Natural killer cell (primary cell): Measurements from ENCODE around the gene SLC38A9. TPM values are rescaled to one million over a fixed set of nuclear protein-coding genes. Genes with fewer than 3 reads are reported as not detected.

Experiments
- ATAC-seq, 3 donors: fragments of 150-1000 bp in 2 of 3; fragments of 200-7000 bp in 1 of 3; cut with Tn5 transposase; 1 replicate in 1 of 3; 2 replicates in 2 of 3; pipeline ENCODE4 v1.10.0; 2021; ENCODE audit warnings: mild to moderate bottlenecking in 2 of 3, moderate library complexity in 2 of 3
- DNase-seq, 2 donors: peaks; one replicate each; pipeline versions ENCODE4 v3.0.0 to v3.0.0-alpha.2; 2013 to 2021; ENCODE audit warnings: mixed read lengths in 1 of 2
- H3K27ac ChIP-seq: one replicate; pipeline ENCODE4 v1.5.1; 2013; ENCODE audit warnings: mild to moderate bottlenecking, low read length
- H3K27me3 ChIP-seq: one replicate; pipeline ENCODE4 v1.6.1; 2013; ENCODE audit warnings: low read length; ENCODE audit not compliant: control insufficient read depth, insufficient read depth
- H3K36me3 ChIP-seq: one replicate; pipeline ENCODE4 v1.6.1; 2013; ENCODE audit warnings: low read length; ENCODE audit not compliant: control insufficient read depth, insufficient read depth
- H3K4me1 ChIP-seq: one replicate; pipeline ENCODE4 v1.6.1; 2013; ENCODE audit warnings: low read length; ENCODE audit not compliant: control insufficient read depth, insufficient read depth
- H3K4me3 ChIP-seq: one replicate; pipeline ENCODE4 v1.5.1; 2013; ENCODE audit warnings: low read length
- H3K9me3 ChIP-seq: one replicate; pipeline ENCODE4 v1.6.1; 2013; ENCODE audit warnings: low read length; ENCODE audit not compliant: control insufficient read depth, insufficient read depth
- H3K27ac Mint-ChIP-seq, 2 donors: one replicate each; pipeline ENCODE4 v1.8.0; 2022; ENCODE audit warnings: mild to moderate bottlenecking in 2 of 2, mixed read lengths in 2 of 2, moderate library complexity in 1 of 2
- H3K27me3 Mint-ChIP-seq, 2 donors: one replicate each; pipeline ENCODE4 v1.8.0; 2022; ENCODE audit warnings: low read depth in 2 of 2, mixed read lengths in 2 of 2
- H3K36me3 Mint-ChIP-seq: one replicate; pipeline ENCODE4 v1.8.0; 2022; ENCODE audit warnings: mixed read lengths
- H3K4me1 Mint-ChIP-seq, 2 donors: one replicate each; pipeline ENCODE4 v1.8.0; 2022; ENCODE audit warnings: mixed read lengths in 2 of 2
- H3K4me3 Mint-ChIP-seq: one replicate; pipeline ENCODE4 v1.8.0; 2022; ENCODE audit warnings: mild to moderate bottlenecking, moderate library complexity, mixed read lengths
- H3K9me3 Mint-ChIP-seq, 2 donors: one replicate each; pipeline ENCODE4 v1.8.0; 2022; ENCODE audit warnings: mixed read lengths in 2 of 2
- CTCF ChIP-seq: fragments of 200-600 bp; IDR thresholded peaks from one replicate; pipeline ENCODE4 v1.8.0; 2022; ENCODE audit warnings: antibody characterized with exemption
- WGBS: methylation state at CpG from one replicate; pipeline ENCODE4 v1.1.7; 2013; ENCODE audit warnings: missing lambda C conversion rate; ENCODE audit not compliant: insufficient coverage; 5-methylcytosine and 5-hydroxymethylcytosine counted together
- intact Hi-C: fragments of 100-400 bp; cut with micrococcal nuclease; formaldehyde crosslinking; loops from one replicate; pipeline ENCODE4 v1.14.2; 2022
- total RNA-seq, 4 donors: library from RNA; stranded (reverse); fragments of 120-200 nt in 1 of 4; gene quantifications; one replicate each; pipeline versions ENCODE4 v1.2.3 to v1.2.4, GENCODE V29; 2013 to 2022

SLC38A9 gene
- total RNA-seq, 3 donors from 2014 or later (not counting 1 experiment from before 2014, with no cell fraction given): 20.6 to 33.9 (median 27.0) TPM

GRCh38 chr5:55624841-55625588 lies 87.1 kb downstream of the SLC38A9 start:
- no peaks in the 10 kb centered on the region for H3K9me3 Mint-ChIP-seq
- no peaks in the 10 kb centered on the region for H3K4me1 ChIP-seq
- TF ChIP-seq CTCF: no peak
- no peaks in the 10 kb centered on the region for H3K27me3 ChIP-seq
- no peaks in the 10 kb centered on the region for H3K4me1 Mint-ChIP-seq
- no peaks in the 10 kb centered on the region for H3K9me3 ChIP-seq
- H3K4me3 Mint-ChIP-seq: no peak overlapping the region
- H3K36me3 Mint-ChIP-seq: no peaks in the 10 kb centered on the region
- intact Hi-C loops: no loop called here
- no peak overlapping the region for H3K27ac ChIP-seq
- no peak for DNase-seq
- no peak overlapping the region for H3K4me3 ChIP-seq
- WGBS: 80% methylated on average over 8 of the region's 8 CpGs
- no peak overlapping the region for H3K27ac Mint-ChIP-seq
- H3K27me3 Mint-ChIP-seq: no peaks in the 10 kb centered on the region
- ATAC-seq: no peak
- H3K36me3 ChIP-seq: no peaks in the 10 kb centered on the region

GRCh38 chr5:55623789-55624188 lies 88.3 kb downstream of the SLC38A9 start:
- DNase-seq (no peak), ATAC-seq (no peak)
- Histone ChIP-seq H3K27ac (no peak overlapping the region), H3K36me3 (no peaks in the 10 kb centered on the region), H3K27me3 (no peaks in the 10 kb centered on the region), H3K4me1 (no peaks in the 10 kb centered on the region), H3K9me3 (no peaks in the 10 kb centered on the region), H3K4me3 (no peak overlapping the region)
- no peak overlapping the region for H3K4me3 Mint-ChIP-seq
- no peak for TF ChIP-seq CTCF
- intact Hi-C loops: no loop called here
- WGBS: 100% methylated on average over 1 of the region's 1 CpG
- no peaks in the 10 kb centered on the region for H3K4me1 Mint-ChIP-seq
- no peak overlapping the region for H3K27ac Mint-ChIP-seq
- H3K9me3 Mint-ChIP-seq: no peaks in the 10 kb centered on the region
- H3K36me3 Mint-ChIP-seq: no peaks in the 10 kb centered on the region
- no peaks in the 10 kb centered on the region for H3K27me3 Mint-ChIP-seq

GRCh38 chr5:55622460-55622859 lies 89.7 kb downstream of the SLC38A9 start:
- Histone ChIP-seq H3K36me3 (no peaks in the 10 kb centered on the region), H3K9me3 (no peaks in the 10 kb centered on the region), H3K4me3 (no peak overlapping the region), H3K27me3 (no peaks in the 10 kb centered on the region), H3K4me1 (no peaks in the 10 kb centered on the region), H3K27ac (no peak overlapping the region)
- intact Hi-C loops: no loop called here
- no peaks in the 10 kb centered on the region for H3K27me3 Mint-ChIP-seq
- H3K4me1 Mint-ChIP-seq: no peaks in the 10 kb centered on the region
- H3K9me3 Mint-ChIP-seq: no peaks in the 10 kb centered on the region
- no peak for TF ChIP-seq CTCF
- no peaks in the 10 kb centered on the region for H3K36me3 Mint-ChIP-seq
- no peak overlapping the region for H3K4me3 Mint-ChIP-seq
- WGBS: 100% methylated on average over 2 of the region's 2 CpGs
- ATAC-seq (no peak), DNase-seq (no peak)
- no peak overlapping the region for H3K27ac Mint-ChIP-seq

GRCh38 chr5:55621229-55621628 lies 90.9 kb downstream of the SLC38A9 start:
- DNase-seq (no peak), ATAC-seq (no peak)
- intact Hi-C loops: no loop called here
- H3K4me3 ChIP-seq: no peak overlapping the region
- Mint-ChIP-seq H3K9me3 (no peaks in the 10 kb centered on the region), H3K4me1 (no peaks in the 10 kb centered on the region), H3K27ac (no peak overlapping the region), H3K27me3 (no peaks in the 10 kb centered on the region), H3K4me3 (no peak overlapping the region), H3K36me3 (no peaks in the 10 kb centered on the region)
- H3K9me3 ChIP-seq: no peaks in the 10 kb centered on the region
- no peaks in the 10 kb centered on the region for H3K36me3 ChIP-seq
- no peak overlapping the region for H3K27ac ChIP-seq
- H3K4me1 ChIP-seq: no peaks in the 10 kb centered on the region
- no peaks in the 10 kb centered on the region for H3K27me3 ChIP-seq
- no peak for TF ChIP-seq CTCF
- WGBS: 94% methylated on average over 3 of the region's 3 CpGs
